CD14-positive monocyte (primary cell): ENCODE data around the gene SIK3. TPM values are rescaled to one million over a fixed set of nuclear protein-coding genes. Genes with fewer than 3 reads are reported as not detected.

Experiments
- DNase-seq, 3 donors: peaks; one replicate each; pipeline ENCODE4 v3.0.0-alpha.2; 2011 to 2022
- H2AFZ ChIP-seq: 2 replicates; pipeline ENCODE4 v1.6.0; 2012; ENCODE audit warnings: mild to moderate bottlenecking, low read depth, low read length, inconsistent platforms; ENCODE audit not compliant: insufficient read depth, poor library complexity, severe bottlenecking
- H3K27ac ChIP-seq, 2 donors: 1 replicate in 1 of 2; 2 replicates in 1 of 2; pipeline ENCODE4 v1.5.1; 2012 to 2013; ENCODE audit warnings: low read length in 2 of 2, control low read depth in 1 of 2, inconsistent platforms in 1 of 2, low read depth in 1 of 2, mild to moderate bottlenecking in 1 of 2
- H3K27me3 ChIP-seq, 2 donors: one replicate each; pipeline versions ENCODE4 v1.6.0 to v1.6.1; 2011 to 2013; ENCODE audit warnings: low read length in 2 of 2; ENCODE audit not compliant: control insufficient read depth in 2 of 2, insufficient read depth in 2 of 2
- H3K36me3 ChIP-seq, 2 donors: replicated peaks in 1 of 2; 1 replicate in 1 of 2; 2 replicates in 1 of 2; pipeline versions ENCODE4 v1.5.1 to v1.6.1; 2012 to 2013; ENCODE audit warnings: low read length in 2 of 2, control low read depth in 1 of 2, inconsistent platforms in 1 of 2, mild to moderate bottlenecking in 1 of 2; ENCODE audit not compliant: insufficient read depth in 2 of 2, control insufficient read depth in 1 of 2
- H3K4me1 ChIP-seq, 2 donors: 1 replicate in 1 of 2; 2 replicates in 1 of 2; pipeline versions ENCODE4 v1.5.1 to v1.6.1; 2012 to 2013; ENCODE audit warnings: low read length in 2 of 2, control low read depth in 1 of 2, inconsistent platforms in 1 of 2, mild to moderate bottlenecking in 1 of 2, moderate library complexity in 1 of 2; ENCODE audit not compliant: insufficient read depth in 2 of 2, control insufficient read depth in 1 of 2
- H3K4me2 ChIP-seq: replicated peaks from 2 replicates; pipeline ENCODE3; 2012; ENCODE audit warnings: low read length, moderate library complexity, mild to moderate bottlenecking; ENCODE audit not compliant: poor library complexity, severe bottlenecking; ENCODE audit errors: extremely low read depth
- H3K4me3 ChIP-seq, 3 experiments: fragments of 200-600 bp in 1 of 3; sonication (generic) in 1 of 3; replicated peaks in 1 of 3; 1 replicate in 2 of 3; 2 replicates in 1 of 3; pipeline ENCODE4 v1.5.1; 2011 to 2013; ENCODE audit warnings: low read length in 3 of 3, mild to moderate bottlenecking in 3 of 3, control low read depth in 2 of 3, low read depth in 2 of 3, inconsistent platforms in 1 of 3, moderate library complexity in 1 of 3
- H3K79me2 ChIP-seq: 2 replicates; pipeline ENCODE4 v1.6.0; 2012; ENCODE audit warnings: mild to moderate bottlenecking, control low read depth, inconsistent platforms, low read length, moderate library complexity; ENCODE audit not compliant: insufficient read depth
- H3K9ac ChIP-seq: 2 replicates; pipeline ENCODE4 v1.6.0; 2017; ENCODE audit warnings: low read length, mild to moderate bottlenecking; ENCODE audit not compliant: insufficient read depth, poor library complexity, severe bottlenecking
- H3K9me3 ChIP-seq, 2 donors: replicated peaks in 1 of 2; 1 replicate in 1 of 2; 2 replicates in 1 of 2; pipeline versions ENCODE4 v1.5.1 to v1.6.1; 2012 to 2013; ENCODE audit warnings: low read length in 2 of 2, control low read depth in 1 of 2; ENCODE audit not compliant: control insufficient read depth in 1 of 2, insufficient read depth in 1 of 2
- H4K20me1 ChIP-seq: 2 replicates; pipeline ENCODE4 v1.6.0; 2012; ENCODE audit warnings: mild to moderate bottlenecking, low read length, control low read depth, moderate library complexity; ENCODE audit not compliant: insufficient read depth
- H3K27ac Mint-ChIP-seq, 7 donors: one replicate each; pipeline ENCODE4 v1.8.0; 2020; ENCODE audit warnings: mild to moderate bottlenecking in 7 of 7, mixed read lengths in 7 of 7, moderate library complexity in 6 of 7, inconsistent platforms in 2 of 7
- H3K27me3 Mint-ChIP-seq, 3 donors: one replicate each; pipeline ENCODE4 v1.8.0; 2021 to 2022; ENCODE audit warnings: low read depth in 3 of 3, mild to moderate bottlenecking in 3 of 3, mixed read lengths in 3 of 3, moderate library complexity in 3 of 3, inconsistent platforms in 1 of 3
- H3K36me3 Mint-ChIP-seq, 2 donors: one replicate each; pipeline ENCODE4 v1.8.0; 2020; ENCODE audit warnings: mixed read lengths in 2 of 2, inconsistent platforms in 1 of 2, mild to moderate bottlenecking in 1 of 2
- H3K4me1 Mint-ChIP-seq: one replicate; pipeline ENCODE4 v1.8.0; 2020; ENCODE audit warnings: mild to moderate bottlenecking, mixed read lengths
- H3K4me3 Mint-ChIP-seq, 2 donors: one replicate each; pipeline ENCODE4 v1.8.0; 2020; ENCODE audit warnings: mild to moderate bottlenecking in 2 of 2, mixed read lengths in 2 of 2, moderate library complexity in 1 of 2
- H3K9me3 Mint-ChIP-seq, 7 donors: one replicate each; pipeline ENCODE4 v1.8.0; 2020 to 2022; ENCODE audit warnings: mixed read lengths in 7 of 7, mild to moderate bottlenecking in 6 of 7, moderate library complexity in 6 of 7, inconsistent platforms in 2 of 7
- CTCF ChIP-seq: fragments of 200-600 bp; IDR thresholded peaks from one replicate; pipeline ENCODE4 v1.8.0; 2022; ENCODE audit warnings: antibody characterized with exemption, mild to moderate bottlenecking
- WGBS: methylation state at CpG from one replicate; pipeline ENCODE4 v1.1.5; 2013; ENCODE audit warnings: missing lambda C conversion rate; ENCODE audit not compliant: insufficient coverage; 5-methylcytosine and 5-hydroxymethylcytosine counted together
- intact Hi-C, 2 donors: fragments of 100-400 bp; cut with micrococcal nuclease; formaldehyde crosslinking; loops; one replicate each; pipeline versions ENCODE4 v1.15.0 to v1.15.1; 2023
- polyA plus RNA-seq, 3 donors: library from polyadenylated mRNA; depleted of rRNA in 1 of 3; unstranded in 2 of 3; stranded (reverse) in 1 of 3; fragments of 300-500 nt in 2 of 3; fragments of >200 nt in 1 of 3; fragmentation: Illumina TruSeq in 2 of 3; gene quantifications; 1 replicate in 2 of 3; 2 replicates in 1 of 3; pipeline ENCODE4 v1.2.3, GENCODE V29; 2012 to 2021

Gene SIK3
- polyA plus RNA-seq, 3 donors = 18.3 to 142 (median 20.0) TPM

- Mint-ChIP-seq H3K4me3 (no peak overlapping the region), H3K4me1 (peaks cover 14% of the 10 kb centered on the region), H3K9me3 (no peaks in the 10 kb centered on the region), H3K36me3 (no peaks in the 10 kb centered on the region), H3K27me3 (peaks cover 3 to 8% (median 4%) of the 10 kb centered on the region in 3 donors), H3K27ac (no peak overlapping the region)
- no peak overlapping the region for H3K4me3 ChIP-seq
- intact Hi-C loops = no loop called here
- H3K9me3 ChIP-seq = no peaks in the 10 kb centered on the region
- H3K36me3 ChIP-seq = no peaks in the 10 kb centered on the region
- no peak overlapping the region for H3K4me2 ChIP-seq
- H4K20me1 ChIP-seq = no peaks in the 10 kb centered on the region
- H3K27me3 ChIP-seq = no peaks in the 10 kb centered on the region
- no peak overlapping the region for H2AFZ ChIP-seq
- no peak overlapping the region for H3K9ac ChIP-seq
- H3K4me1 ChIP-seq = peaks cover 17 to 19% of the 10 kb centered on the region in 2 donors
- WGBS = 86% methylated on average over 11 of the region's 13 CpGs
- DNase-seq = no peak
- H3K79me2 ChIP-seq = no peaks in the 10 kb centered on the region
- no peak for TF ChIP-seq CTCF
- no peak overlapping the region for H3K27ac ChIP-seq
Observed at GRCh38 chr11:116832350-116833290, 265.6 kb downstream of the SIK3 start.

GRCh38 chr11:116831790-116832349 lies 266.4 kb downstream of the SIK3 start:
- Histone ChIP-seq H2AFZ (no peak overlapping the region), H3K9ac (no peak overlapping the region), H3K79me2 (no peaks in the 10 kb centered on the region), H3K9me3 (no peaks in the 10 kb centered on the region), H4K20me1 (no peaks in the 10 kb centered on the region), H3K4me1 (peaks cover 17 to 19% of the 10 kb centered on the region in 2 donors), H3K4me3 (no peak overlapping the region), H3K27me3 (no peaks in the 10 kb centered on the region), H3K4me2 (no peak overlapping the region), H3K36me3 (no peaks in the 10 kb centered on the region), H3K27ac (no peak overlapping the region)
- no peaks in the 10 kb centered on the region for H3K9me3 Mint-ChIP-seq
- TF ChIP-seq CTCF = no peak
- no peaks in the 10 kb centered on the region for H3K36me3 Mint-ChIP-seq
- no peak for DNase-seq
- H3K27ac Mint-ChIP-seq = no peak overlapping the region
- 80% methylated on average over 2 of the region's 7 CpGs for WGBS
- intact Hi-C loops = no loop called here
- H3K4me3 Mint-ChIP-seq = no peak overlapping the region
- peaks cover 3 to 8% (median 4%) of the 10 kb centered on the region in 3 donors for H3K27me3 Mint-ChIP-seq
- peaks cover 14% of the 10 kb centered on the region for H3K4me1 Mint-ChIP-seq
